GM18951 (cell line): Measurements from ENCODE around the gene KIAA0513.

Experiments
- POLR2A ChIP-seq: IDR thresholded peaks from 4 replicates; pipeline ENCODE4 v1.6.1; 2011; ENCODE audit warnings: mild to moderate bottlenecking; ENCODE audit not compliant: insufficient read length, insufficient read depth; ENCODE audit errors: extremely low read depth
- in situ Hi-C: fragments of 300-500 bp; cut with MboI; formaldehyde crosslinking; loops from one replicate; pipeline ENCODE4 v1.12.0; 2022; ENCODE audit warnings: low sequenced_read_pairs, mixed read lengths, inconsistent platforms; ENCODE audit not compliant: unreplicated experiment

KIAA0513 gene

DNA sequence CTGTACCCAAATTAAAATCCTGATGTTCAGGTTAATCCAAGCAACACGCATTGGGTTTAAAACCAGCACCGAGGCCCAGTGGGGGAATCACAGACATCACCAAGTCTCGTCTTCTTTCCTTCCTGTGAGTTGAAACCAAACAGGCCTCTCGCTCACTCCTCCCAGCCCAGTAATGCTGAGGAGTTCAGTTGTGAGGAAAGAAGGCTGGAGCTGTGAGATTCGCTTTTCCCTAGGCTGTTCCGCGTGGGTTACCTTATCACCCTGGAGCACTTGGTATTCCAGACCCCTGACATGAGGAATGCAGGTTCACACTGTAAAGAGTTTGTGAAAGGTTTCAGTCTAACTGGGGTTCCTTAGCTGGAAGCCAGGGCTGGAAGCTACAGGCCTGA, 63.9 kb downstream of the KIAA0513 start:
- in situ Hi-C loops, result no loop called here
- no peak for TF ChIP-seq POLR2A

- TF ChIP-seq POLR2A, result no peak
- in situ Hi-C loops, result no loop called here
These were observed 64.7 kb downstream of the KIAA0513 start for GRCh38 chr16:85092309-85092708.

- in situ Hi-C loops, result no loop called here
- no peak for TF ChIP-seq POLR2A
These were observed 65.3 kb downstream of the KIAA0513 start for GRCh38 chr16:85092851-85093250.

DNA sequence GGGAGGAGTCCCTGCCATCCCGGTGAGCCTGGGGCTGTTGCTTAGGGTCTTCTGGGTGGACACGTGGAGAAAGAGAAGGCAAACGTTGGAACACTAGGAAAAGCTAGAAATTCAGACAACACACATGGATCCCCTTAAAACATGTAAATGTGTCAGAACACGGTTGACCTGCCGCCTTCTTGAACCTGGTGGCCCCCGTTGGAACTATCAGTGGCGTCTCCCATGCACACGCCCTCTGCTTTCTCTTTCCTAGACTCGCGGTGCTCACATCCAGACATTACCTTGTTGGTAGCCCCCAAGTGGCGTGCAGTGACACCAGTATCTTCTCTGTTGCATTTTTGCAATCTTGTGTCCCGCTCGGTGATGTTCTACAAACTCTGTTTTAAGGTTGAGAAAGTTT, 66.1 kb downstream of the KIAA0513 start:
- in situ Hi-C loops, result no loop called here
- no peak for TF ChIP-seq POLR2A

- TF ChIP-seq POLR2A, result no peak
- in situ Hi-C loops, result no loop called here
These were observed 66.7 kb downstream of the KIAA0513 start for GRCh38 chr16:85094176-85094805.

- no peak for TF ChIP-seq POLR2A
- in situ Hi-C loops, result no loop called here
These were observed 67.2 kb downstream of the KIAA0513 start for GRCh38 chr16:85094812-85095211.

DNA sequence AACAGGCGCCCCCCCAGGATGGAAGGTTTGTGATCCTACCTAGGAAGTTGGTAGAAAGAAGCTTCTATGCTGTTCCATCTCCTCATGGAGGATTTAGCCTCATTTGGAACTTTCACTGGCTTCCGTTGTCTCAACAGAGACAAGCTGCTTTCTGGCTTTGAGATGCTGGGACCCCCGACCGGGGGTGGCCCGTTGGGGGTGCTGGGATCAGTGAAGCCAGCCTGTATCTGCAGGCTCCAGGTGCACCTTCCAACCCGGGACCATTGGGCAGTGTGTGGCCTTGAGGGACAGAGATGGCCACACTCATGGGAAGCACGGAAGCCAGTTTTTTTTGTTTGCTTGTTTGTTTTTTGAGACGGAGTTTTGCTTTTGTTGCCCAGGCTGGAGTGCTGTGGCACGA, 69.3 kb downstream of the KIAA0513 start:
- in situ Hi-C loops, result no loop called here
- no peak for TF ChIP-seq POLR2A

- TF ChIP-seq POLR2A, result no peak
- in situ Hi-C loops, result no loop called here
These were observed 71.0 kb downstream of the KIAA0513 start for GRCh38 chr16:85098565-85098964.

DNA sequence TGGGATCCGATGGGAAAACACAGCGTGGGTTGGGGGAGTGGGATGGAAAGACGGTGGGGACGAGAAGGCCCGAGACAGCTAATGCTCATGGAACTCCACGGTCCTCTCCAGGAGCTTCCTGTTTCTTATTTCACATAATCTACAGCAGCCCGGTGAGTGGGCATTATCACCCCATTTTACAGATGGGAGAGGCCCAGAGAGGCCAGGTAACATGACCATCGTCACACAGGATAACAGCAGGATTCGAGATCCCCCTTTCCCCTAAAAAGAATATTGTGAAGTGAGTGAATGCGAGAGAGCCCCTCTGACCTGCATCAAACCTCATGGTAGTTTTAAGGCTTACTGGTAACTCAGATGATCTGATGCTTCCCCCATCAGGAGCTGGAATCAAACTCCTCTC, 72.7 kb downstream of the KIAA0513 start:
- in situ Hi-C loops, result no loop called here
- no peak for TF ChIP-seq POLR2A

DNA sequence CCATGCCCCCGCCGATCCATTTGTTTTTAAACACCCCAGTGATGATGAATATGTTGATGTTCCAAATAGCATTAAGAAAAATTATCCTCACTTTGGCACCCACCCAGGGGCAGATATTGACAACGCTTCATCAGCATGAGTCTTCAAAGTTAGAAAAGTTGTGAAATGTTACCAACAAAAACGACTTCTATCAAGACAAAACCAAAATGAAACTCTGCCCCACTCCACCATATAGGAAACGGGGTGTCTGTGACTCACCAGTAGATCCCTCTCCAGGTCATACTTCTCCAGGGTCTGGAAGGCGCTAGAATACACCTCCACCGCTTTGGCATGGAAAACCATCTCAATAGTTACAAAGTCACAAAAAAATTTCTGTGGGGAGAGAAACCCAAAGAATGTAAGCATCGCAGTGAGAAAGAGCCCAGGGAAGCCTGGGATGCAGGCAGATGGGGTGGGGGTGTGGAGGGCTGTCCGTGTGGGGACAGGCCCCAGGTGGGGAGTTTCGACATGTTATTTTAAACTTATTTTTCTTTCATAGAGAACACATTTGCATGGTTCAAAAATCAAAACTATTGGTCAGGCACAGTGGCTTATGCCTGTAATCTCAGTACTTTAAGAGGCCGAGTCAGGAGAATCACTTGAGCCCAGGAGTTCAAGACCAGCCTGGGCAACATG, 74.5 kb downstream of the KIAA0513 start:
- TF ChIP-seq POLR2A, result no peak
- in situ Hi-C loops, result no loop called here

DNA sequence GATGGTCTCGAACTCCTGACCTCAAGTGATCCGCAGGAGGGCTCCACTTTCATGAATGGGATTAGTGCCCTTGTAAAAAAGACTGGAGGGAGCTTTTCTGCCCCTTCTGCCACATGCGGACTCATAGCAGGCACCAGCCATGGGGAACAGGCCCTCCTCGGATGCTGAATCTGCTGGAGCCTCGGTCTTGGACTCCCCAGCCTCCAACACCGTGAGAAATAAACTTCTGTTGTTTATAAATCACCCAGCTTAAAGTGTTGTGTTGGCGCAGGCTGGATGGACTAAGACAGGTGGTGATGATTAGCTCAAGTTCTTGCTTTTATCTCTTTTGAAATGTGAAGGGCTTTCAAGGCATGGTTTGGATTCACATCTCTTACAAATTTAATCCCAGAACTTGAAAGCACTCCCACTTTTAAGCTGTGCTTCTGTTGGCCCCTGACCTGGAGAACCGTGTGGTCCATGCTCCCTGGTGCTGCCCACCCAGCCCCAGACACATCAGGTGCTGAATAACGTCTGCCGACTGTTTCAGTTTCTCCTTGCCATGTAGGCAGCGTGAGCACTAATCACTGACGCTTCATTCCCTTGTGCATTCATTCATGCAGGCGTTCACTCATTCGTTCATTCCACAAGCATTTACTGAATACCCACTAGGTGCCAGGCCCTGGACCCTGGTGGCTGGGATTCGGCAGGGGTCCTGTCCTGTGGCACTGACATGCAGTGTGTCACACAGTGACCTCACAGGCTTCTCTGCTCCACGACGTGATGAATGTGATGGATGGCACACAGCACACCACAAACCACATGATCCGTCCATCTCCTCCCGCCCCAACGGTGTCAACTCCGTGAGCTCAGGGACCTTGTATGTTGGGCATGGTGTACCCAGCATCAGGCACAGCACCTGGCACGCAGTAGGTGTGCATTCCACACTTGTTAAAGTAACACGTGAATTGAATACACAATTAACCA, 75.8 kb downstream of the KIAA0513 start:
- in situ Hi-C loops, result no loop called here
- no peak for TF ChIP-seq POLR2A

GRCh38 chr16:85104147-85104546, 76.6 kb downstream of the KIAA0513 start:
- in situ Hi-C loops, result no loop called here
- no peak for TF ChIP-seq POLR2A

DNA sequence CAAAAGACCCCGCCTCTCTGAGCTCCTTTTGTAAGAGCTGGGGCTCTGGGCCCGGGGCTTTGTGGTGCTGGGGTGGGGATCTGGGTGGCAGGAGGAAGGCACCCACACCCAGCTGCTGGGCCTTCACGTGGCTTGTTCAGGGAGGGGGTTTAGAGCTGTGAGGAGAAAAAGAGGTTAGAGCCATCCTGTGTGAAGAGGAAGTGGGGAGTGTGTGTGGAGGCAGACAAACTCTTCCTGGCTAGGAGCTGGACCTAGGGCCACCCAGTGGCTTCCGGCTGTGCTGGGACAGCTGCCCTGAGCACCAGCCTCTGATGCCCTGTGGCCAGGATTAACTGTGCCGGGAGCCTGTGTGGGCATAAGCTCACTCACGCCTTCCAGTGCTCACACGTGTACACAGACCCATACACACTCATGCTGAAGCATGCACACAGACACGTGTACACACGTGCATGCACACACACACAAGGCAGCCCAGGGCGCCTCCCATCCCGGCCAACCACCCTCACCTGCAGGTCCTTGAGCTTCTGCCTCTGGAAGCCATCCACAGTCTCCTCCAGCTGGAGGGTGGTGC, 77.3 kb downstream of the KIAA0513 start:
- in situ Hi-C loops, result no loop called here
- no peak for TF ChIP-seq POLR2A
